Activated B cell treated with CpG ODN at 0.5 μM for 24 hours (primary cell): ENCODE data around the gene CAMSAP3. TPM values are rescaled to one million over a fixed set of nuclear protein-coding genes. Genes with fewer than 3 reads are reported as not detected.

Experiments
- ATAC-seq: fragments of 200-7000 bp; cut with Tn5 transposase; one replicate; pipeline ENCODE4 v1.10.0; 2021; ENCODE audit warnings: low read depth, mild to moderate bottlenecking, moderate library complexity
- CTCF ChIA-PET: fragments of 350-600 bp; sonication (Branson Sonifier 250); formaldehyde crosslinking; loops from one replicate; lab custom pipeline; 2021; ENCODE audit warnings: antibody characterized with exemption; lab: Charles Lee
- POLR2A ChIA-PET: fragments of 350-600 bp; sonication (Branson Sonifier 250); formaldehyde crosslinking; loops from one replicate; lab custom pipeline; 2021; ENCODE audit warnings: antibody characterized with exemption; lab: Charles Lee
- DNase-seq: peaks from one replicate; pipeline ENCODE4 v3.0.0; 2022
- H3K27ac Mint-ChIP-seq: one replicate; pipeline ENCODE4 v1.8.0; 2020; ENCODE audit warnings: mixed read lengths
- H3K27me3 Mint-ChIP-seq: one replicate; pipeline ENCODE4 v1.8.0; 2021; ENCODE audit warnings: mixed read lengths
- H3K36me3 Mint-ChIP-seq: one replicate; pipeline ENCODE4 v1.8.0; 2021; ENCODE audit warnings: low read depth, mixed read lengths
- H3K4me1 Mint-ChIP-seq: one replicate; pipeline ENCODE4 v1.8.0; 2021; ENCODE audit warnings: mixed read lengths
- H3K4me3 Mint-ChIP-seq: one replicate; pipeline ENCODE4 v1.8.0; 2020; ENCODE audit warnings: mild to moderate bottlenecking, mixed read lengths
- H3K9me3 Mint-ChIP-seq: one replicate; pipeline ENCODE4 v1.8.0; 2020; ENCODE audit warnings: mixed read lengths
- intact Hi-C: fragments of 100-400 bp; cut with micrococcal nuclease; formaldehyde crosslinking; loops from one replicate; pipeline ENCODE4 v1.15.1; 2024
- total RNA-seq: library from RNA; stranded (reverse); gene quantifications from 2 replicates; pipeline ENCODE4 v1.2.3, GENCODE V29; 2022
- TF ChIP-seq, protein P1 (sequence below): fragments of 200-600 bp; IDR thresholded peaks from one replicate; pipeline ENCODE4 v1.8.0; 2022; ENCODE audit warnings: antibody characterized with exemption, mild to moderate bottlenecking

The CAMSAP3 gene
- total RNA-seq, 1 donor from 2014 or later: 0.80 TPM

DNA sequence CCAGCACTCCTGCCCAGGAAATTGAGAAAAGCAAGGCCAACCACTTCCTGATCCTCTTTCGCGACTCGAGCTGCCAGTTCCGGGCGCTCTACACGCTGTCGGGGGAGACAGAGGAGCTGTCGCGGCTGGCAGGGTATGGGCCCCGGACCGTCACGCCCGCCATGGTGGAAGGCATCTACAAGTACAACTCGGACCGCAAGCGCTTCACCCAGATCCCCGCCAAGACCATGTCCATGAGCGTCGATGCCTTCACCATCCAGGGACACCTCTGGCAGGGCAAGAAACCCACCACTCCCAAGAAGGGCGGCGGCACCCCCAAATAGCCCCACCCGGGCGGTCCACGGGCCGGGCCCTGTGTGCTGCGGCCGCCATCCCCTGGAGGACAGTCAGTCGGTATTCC is 22.1 kb downstream of the CAMSAP3 start:
- no peaks in the 10 kb centered on the region for H3K4me1 Mint-ChIP-seq
- no peak for ATAC-seq
- H3K36me3 Mint-ChIP-seq: peaks cover 47% of the 10 kb centered on the region
- H3K27me3 Mint-ChIP-seq: no peaks in the 10 kb centered on the region
- POLR2A ChIA-PET: no interaction called here
- intact Hi-C loops: no loop called here
- H3K4me3 Mint-ChIP-seq: no peak overlapping the region
- no peaks in the 10 kb centered on the region for H3K9me3 Mint-ChIP-seq
- no peak for DNase-seq
- CTCF ChIA-PET: no interaction called here
- TF ChIP-seq, protein P1, sequence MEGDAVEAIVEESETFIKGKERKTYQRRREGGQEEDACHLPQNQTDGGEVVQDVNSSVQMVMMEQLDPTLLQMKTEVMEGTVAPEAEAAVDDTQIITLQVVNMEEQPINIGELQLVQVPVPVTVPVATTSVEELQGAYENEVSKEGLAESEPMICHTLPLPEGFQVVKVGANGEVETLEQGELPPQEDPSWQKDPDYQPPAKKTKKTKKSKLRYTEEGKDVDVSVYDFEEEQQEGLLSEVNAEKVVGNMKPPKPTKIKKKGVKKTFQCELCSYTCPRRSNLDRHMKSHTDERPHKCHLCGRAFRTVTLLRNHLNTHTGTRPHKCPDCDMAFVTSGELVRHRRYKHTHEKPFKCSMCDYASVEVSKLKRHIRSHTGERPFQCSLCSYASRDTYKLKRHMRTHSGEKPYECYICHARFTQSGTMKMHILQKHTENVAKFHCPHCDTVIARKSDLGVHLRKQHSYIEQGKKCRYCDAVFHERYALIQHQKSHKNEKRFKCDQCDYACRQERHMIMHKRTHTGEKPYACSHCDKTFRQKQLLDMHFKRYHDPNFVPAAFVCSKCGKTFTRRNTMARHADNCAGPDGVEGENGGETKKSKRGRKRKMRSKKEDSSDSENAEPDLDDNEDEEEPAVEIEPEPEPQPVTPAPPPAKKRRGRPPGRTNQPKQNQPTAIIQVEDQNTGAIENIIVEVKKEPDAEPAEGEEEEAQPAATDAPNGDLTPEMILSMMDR: no peak
- H3K27ac Mint-ChIP-seq: no peak overlapping the region

DNA sequence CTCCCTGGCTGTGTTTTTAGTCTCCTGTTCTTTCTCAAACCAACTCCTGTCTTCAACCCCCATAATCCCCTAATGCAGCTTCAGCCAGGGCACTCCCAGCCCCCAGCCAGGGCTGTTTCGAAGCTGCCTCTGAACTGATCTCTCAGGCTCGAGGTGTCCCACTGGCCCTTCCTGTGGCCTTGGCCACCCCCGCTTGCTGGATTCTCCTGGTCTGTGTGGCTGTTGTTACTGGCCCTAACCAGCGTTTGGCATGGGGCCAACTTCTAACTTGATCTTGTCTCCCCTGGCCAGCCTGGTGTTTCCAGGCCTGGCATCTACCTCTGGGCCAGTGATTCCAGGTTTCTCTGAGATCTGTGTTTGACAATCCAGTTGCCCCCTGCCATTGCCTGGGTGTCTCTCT is 22.7 kb downstream of the CAMSAP3 start:
- Mint-ChIP-seq H3K27me3 (no peaks in the 10 kb centered on the region), H3K4me3 (no peak overlapping the region), H3K36me3 (peaks cover 53% of the 10 kb centered on the region), H3K4me1 (no peaks in the 10 kb centered on the region), H3K27ac (no peak overlapping the region), H3K9me3 (no peaks in the 10 kb centered on the region)
- POLR2A ChIA-PET: no interaction called here
- TF ChIP-seq, protein P1: no peak
- CTCF ChIA-PET: no interaction called here
- intact Hi-C loops: no loop called here
- no peak for ATAC-seq
- DNase-seq: no peak

GRCh38 chr19:7618771-7619510 is 23.3 kb downstream of the CAMSAP3 start:
- Mint-ChIP-seq H3K36me3 (peaks cover 55% of the 10 kb centered on the region), H3K4me1 (no peaks in the 10 kb centered on the region), H3K27me3 (no peaks in the 10 kb centered on the region), H3K4me3 (no peak overlapping the region), H3K9me3 (no peaks in the 10 kb centered on the region), H3K27ac (no peak overlapping the region)
- CTCF ChIA-PET: no interaction called here
- POLR2A ChIA-PET: no interaction called here
- DNase-seq (no peak), ATAC-seq (no peak)
- intact Hi-C loops: no loop called here
- TF ChIP-seq, protein P1: no peak

DNA sequence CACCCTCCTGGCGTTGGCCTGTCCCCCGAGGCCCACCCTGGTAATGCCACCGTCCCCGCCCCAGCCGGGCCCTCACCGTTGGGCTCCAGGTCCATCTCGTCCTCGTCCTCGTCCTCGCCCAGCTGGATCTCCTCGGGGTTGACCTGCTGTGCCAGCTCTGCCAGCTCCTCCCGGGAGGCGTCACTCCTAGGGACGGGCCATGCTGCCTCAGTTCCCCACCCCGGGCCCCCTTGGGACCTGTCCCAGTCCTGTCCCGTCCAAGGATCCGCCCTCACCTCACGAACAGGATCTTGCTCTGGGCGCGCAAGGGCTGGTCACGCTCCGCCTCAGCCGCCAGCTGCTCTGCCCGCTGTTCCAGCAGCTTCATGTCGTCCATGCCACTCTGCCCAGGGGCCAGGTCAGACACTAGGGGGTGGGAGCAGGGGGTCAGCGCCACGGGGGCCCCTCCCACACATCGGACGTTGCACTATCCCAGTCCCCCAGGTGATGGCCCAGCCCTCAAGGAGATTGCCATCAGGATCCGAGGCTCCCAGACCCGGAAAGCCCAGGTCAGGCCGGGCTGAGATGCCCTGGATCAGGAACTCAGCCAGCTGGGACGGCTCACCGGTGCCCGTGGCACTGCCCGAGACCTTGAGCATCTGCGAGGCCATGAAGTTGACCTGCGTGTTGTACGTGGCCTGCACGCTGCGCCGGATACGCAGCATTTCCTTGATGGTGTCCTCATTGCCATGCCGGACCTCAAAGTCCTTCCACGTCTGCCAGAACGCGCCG is 24.2 kb downstream of the CAMSAP3 start:
- Mint-ChIP-seq H3K27me3 (no peaks in the 10 kb centered on the region), H3K4me1 (no peaks in the 10 kb centered on the region), H3K9me3 (no peaks in the 10 kb centered on the region), H3K4me3 (no peak overlapping the region), H3K36me3 (peaks cover 61% of the 10 kb centered on the region), H3K27ac (no peak overlapping the region)
- ATAC-seq: no peak
- TF ChIP-seq, protein P1: no peak
- DNase-seq: no peak
- ChIA-PET CTCF (no interaction called here), POLR2A (no interaction called here)
- intact Hi-C loops: no loop called here
